Ascending aorta (tissue), 2 donors: Measurements from ENCODE around the gene LCLAT1. TPM values are rescaled to one million over a fixed set of nuclear protein-coding genes. Genes with fewer than 3 reads are reported as not detected.

Experiments
- DNase-seq, 2 donors: peaks; one replicate each; pipeline ENCODE4 v3.0.0-alpha.2; 2019; ENCODE audit warnings: low spot score in 2 of 2
- H3K27ac ChIP-seq, 2 donors: fragments of 200-600 bp; sonication (generic); one replicate each; pipeline ENCODE4 v1.5.1; 2016 to 2017; ENCODE audit warnings: mild to moderate bottlenecking in 1 of 2
- H3K27me3 ChIP-seq: fragments of 200-600 bp; sonication (generic); one replicate; pipeline ENCODE4 v1.5.1; 2017
- H3K36me3 ChIP-seq, 2 donors: fragments of 200-600 bp; sonication (generic); one replicate each; pipeline ENCODE4 v1.5.1; 2016
- H3K4me1 ChIP-seq, 2 donors: fragments of 200-600 bp; sonication (generic); one replicate each; pipeline ENCODE4 v1.5.1; 2016 to 2017; ENCODE audit warnings: mild to moderate bottlenecking in 1 of 2
- H3K4me3 ChIP-seq, 2 donors: fragments of 200-600 bp; sonication (generic); one replicate each; pipeline ENCODE4 v1.5.1; 2016 to 2017; ENCODE audit warnings: mild to moderate bottlenecking in 1 of 2
- H3K9me3 ChIP-seq, 2 donors: fragments of 200-600 bp; sonication (generic); one replicate each; pipeline ENCODE4 v1.5.1; 2016
- CTCF ChIP-seq, 3 experiments: fragments of 200-600 bp in 2 of 3; fragments of 450-650 bp in 1 of 3; sonication (generic) in 2 of 3; IDR thresholded peaks; one replicate each; pipeline ENCODE4 v1.5.1; 2016 to 2019; ENCODE audit warnings: antibody characterized with exemption in 3 of 3, mild to moderate bottlenecking in 1 of 3, moderate library complexity in 1 of 3
- intact Hi-C: fragments of 100-400 bp; cut with DNase I; formaldehyde crosslinking; loops from one replicate; pipeline ENCODE4 v1.15.1; 2023
- total RNA-seq: library from RNA; depleted of rRNA; stranded (reverse); fragments of >200 nt; gene quantifications from one replicate; pipeline ENCODE4 v1.1.0, GENCODE V29; 2016

Gene LCLAT1
- total RNA-seq, 1 donor from 2014 or later: 9.8 TPM

- H3K4me1 ChIP-seq: no peaks in the 10 kb centered on the region
- intact Hi-C loops: no loop called here
- H3K4me3 ChIP-seq: no peak overlapping the region
- H3K27me3 ChIP-seq: no peaks in the 10 kb centered on the region
- TF ChIP-seq CTCF (IDR thresholded peaks at IDR 0.05): no peak
- H3K27ac ChIP-seq: no peak overlapping the region
- H3K9me3 ChIP-seq: peaks cover 12 to 19% of the 10 kb centered on the region in 2 donors
- DNase-seq: no peak
- no peaks in the 10 kb centered on the region for H3K36me3 ChIP-seq
Observed at GRCh38 chr2:30673127-30673526, 226.1 kb downstream of the LCLAT1 start.

- no peak for TF ChIP-seq CTCF (IDR thresholded peaks at IDR 0.05)
- H3K4me3 ChIP-seq: no peak overlapping the region
- no peak for DNase-seq
- no peak overlapping the region for H3K27ac ChIP-seq
- intact Hi-C loops: no loop called here
- no peaks in the 10 kb centered on the region for H3K36me3 ChIP-seq
- no peaks in the 10 kb centered on the region for H3K27me3 ChIP-seq
- no peaks in the 10 kb centered on the region for H3K4me1 ChIP-seq
- no peaks in the 10 kb centered on the region for H3K9me3 ChIP-seq
Observed at GRCh38 chr2:30675758-30676157, 228.7 kb downstream of the LCLAT1 start.

- intact Hi-C loops: no loop called here
- Histone ChIP-seq H3K27ac (no peak overlapping the region), H3K27me3 (no peaks in the 10 kb centered on the region), H3K4me1 (no peaks in the 10 kb centered on the region), H3K36me3 (no peaks in the 10 kb centered on the region), H3K9me3 (no peaks in the 10 kb centered on the region), H3K4me3 (no peak overlapping the region)
- DNase-seq: no peak
- TF ChIP-seq CTCF (IDR thresholded peaks at IDR 0.05): no peak
Observed at GRCh38 chr2:30677231-30677630, 230.2 kb downstream of the LCLAT1 start.

DNA sequence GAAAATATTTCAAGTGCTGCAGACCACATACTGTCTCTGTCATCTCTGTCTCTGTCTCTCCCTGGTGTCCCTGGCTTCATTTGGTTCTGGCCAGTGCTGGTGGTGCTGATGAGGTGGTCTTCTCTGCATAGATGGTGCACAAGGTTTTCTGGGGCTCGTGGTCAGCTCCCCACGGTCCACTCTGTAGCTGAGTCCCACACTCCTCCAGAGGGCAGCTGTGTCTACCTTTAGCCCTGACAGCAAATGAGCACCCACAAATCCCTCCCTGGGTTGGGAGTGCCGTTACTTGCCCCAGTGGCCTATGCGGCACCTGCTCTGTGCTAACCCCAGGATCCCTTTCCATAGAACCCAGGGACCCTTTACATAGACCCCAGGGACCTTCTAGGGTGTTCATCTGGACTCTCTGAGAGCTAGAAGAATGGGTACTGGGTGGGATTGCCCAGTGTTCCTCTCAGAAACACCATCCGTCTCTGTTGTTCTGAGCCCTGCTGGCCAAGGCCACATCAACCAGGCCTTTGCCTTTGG, 230.9 kb downstream of the LCLAT1 start:
- no peaks in the 10 kb centered on the region for H3K27me3 ChIP-seq
- intact Hi-C loops: no loop called here
- H3K36me3 ChIP-seq: no peaks in the 10 kb centered on the region
- TF ChIP-seq CTCF (IDR thresholded peaks at IDR 0.05): no peak
- H3K4me3 ChIP-seq: no peak overlapping the region
- no peak overlapping the region for H3K27ac ChIP-seq
- no peaks in the 10 kb centered on the region for H3K4me1 ChIP-seq
- no peak for DNase-seq
- H3K9me3 ChIP-seq: no peaks in the 10 kb centered on the region

- intact Hi-C loops: no loop called here
- Histone ChIP-seq H3K27me3 (no peaks in the 10 kb centered on the region), H3K4me1 (no peaks in the 10 kb centered on the region), H3K36me3 (no peaks in the 10 kb centered on the region), H3K9me3 (no peaks in the 10 kb centered on the region), H3K27ac (no peak overlapping the region), H3K4me3 (no peak overlapping the region)
- DNase-seq: no peak
- no peak for TF ChIP-seq CTCF (IDR thresholded peaks at IDR 0.05)
Observed at GRCh38 chr2:30678410-30679137, 231.5 kb downstream of the LCLAT1 start.
